GM12872 (cell line): Measurements from ENCODE around the gene EFR3B.

ENCODE experiments used
- CTCF ChIP-seq: IDR thresholded peaks from 3 replicates; pipeline ENCODE4 v1.5.1; 2011; ENCODE audit warnings: low read depth, mild to moderate bottlenecking, low read length, moderate library complexity; ENCODE audit not compliant: insufficient read depth

The EFR3B gene

GRCh38 chr2:25174192-25174861 is 132.5 kb downstream of the EFR3B start:
- no peak for TF ChIP-seq CTCF

- no peak for TF ChIP-seq CTCF
Measured at GRCh38 chr2:25176138-25176537, 134.3 kb downstream of the EFR3B start.

DNA sequence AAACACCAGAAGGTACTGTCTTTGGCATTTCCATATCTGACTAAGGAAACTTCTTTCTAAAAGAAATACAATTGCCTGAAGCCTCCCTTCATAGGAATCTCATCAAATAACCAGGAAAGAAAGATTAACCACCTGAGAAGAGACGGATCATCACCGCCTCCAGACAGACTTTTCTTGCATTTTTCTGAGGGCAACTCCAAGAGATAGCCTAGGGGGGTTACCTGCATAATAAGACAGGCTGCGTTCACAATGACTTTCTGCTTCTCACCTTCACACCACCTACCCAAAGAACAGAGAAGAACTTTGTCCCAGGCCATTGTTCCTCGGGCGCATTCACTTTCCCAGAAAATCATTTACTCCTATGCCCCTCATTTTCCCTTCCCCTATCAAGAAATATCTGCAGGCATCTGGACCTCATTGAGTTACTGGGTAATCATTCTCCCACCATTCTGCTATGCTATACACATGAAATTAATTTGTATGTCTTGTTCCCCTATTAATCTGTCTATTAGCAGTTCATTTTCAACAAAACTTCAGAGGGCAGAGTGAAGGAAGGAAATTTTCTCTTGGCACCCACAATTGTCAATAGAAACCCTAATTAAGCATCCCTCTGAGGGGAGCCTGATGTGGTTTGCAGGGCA is 134.8 kb downstream of the EFR3B start:
- TF ChIP-seq CTCF: no peak

DNA sequence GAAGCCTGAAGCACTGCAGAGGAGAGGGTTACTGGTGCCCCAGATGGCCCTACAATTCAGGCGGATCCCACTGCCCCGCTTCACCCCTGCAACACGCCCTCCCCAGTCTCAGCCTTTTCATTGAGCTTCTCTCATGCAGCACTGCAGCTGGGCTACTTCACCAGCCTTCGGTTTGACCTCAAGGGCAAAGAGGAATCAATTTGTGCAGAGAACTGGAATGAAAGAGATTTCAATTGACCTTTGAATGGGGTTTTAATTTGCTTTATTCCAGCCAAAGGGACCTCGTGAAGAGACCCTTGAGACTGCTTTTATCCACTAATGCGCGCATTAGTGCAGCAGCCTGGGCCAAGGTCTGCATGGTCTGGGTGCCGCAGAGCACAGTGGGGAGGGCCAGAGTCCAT is 135.3 kb downstream of the EFR3B start:
- TF ChIP-seq CTCF: no peak

- no peak for TF ChIP-seq CTCF
Measured at GRCh38 chr2:25178976-25179375, 137.1 kb downstream of the EFR3B start.

DNA sequence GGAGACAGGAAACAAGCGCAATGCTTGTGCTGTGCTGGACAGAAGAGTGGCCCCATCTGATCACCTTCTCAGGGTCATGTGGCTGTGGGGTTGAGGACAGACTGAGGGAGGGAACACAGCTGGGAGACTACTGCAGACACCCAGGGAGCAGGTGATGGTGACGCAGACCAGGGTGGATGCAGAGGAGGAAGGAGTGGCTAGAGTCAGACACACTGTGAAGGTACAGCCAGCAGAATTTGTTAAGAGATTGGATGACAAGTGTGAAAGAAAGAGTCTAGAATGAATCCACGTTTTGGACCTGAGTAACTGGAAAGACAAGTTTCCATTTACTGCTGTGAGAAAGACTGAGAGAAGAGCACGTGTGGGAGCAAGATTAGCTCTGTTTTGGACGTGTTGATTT is 142.4 kb downstream of the EFR3B start:
- TF ChIP-seq CTCF: no peak

DNA sequence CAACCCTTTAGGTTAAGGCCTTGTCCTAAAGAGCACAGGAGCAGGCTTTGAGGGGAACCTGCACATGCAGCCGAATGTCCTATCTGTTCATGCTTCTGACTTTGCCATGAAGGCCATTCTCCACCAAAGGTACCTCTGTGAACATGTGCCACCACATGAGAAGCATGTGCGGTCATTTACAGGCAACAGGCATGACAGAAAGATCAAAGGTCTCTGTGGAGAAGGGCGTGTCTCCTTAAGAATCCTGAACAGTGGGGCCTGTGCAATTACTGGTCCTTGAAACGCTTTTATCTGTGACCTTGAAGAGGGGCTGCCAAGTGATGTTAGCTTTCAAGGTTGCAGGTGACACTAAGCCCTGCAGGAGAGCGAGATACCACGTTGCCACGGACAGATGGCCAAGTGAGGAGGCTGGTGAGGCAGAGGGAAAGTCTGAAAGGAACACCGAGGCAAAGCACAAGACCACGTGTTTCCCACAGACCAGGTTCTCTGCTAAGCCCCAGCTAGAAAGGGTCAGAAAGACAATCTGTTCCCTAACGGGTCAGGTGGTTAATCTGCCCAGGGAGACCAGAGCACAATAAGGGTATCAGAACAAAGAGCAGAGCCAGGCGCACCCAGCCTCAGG is 146.0 kb downstream of the EFR3B start:
- no peak for TF ChIP-seq CTCF
